WTC11 (cell line): ENCODE results near the gene FSD1. TPM values are rescaled to one million over a fixed set of nuclear protein-coding genes. Genes with fewer than 3 reads are reported as not detected.
"Not testable (repeated sequence)": the region's sequence is repeated elsewhere in the genome, so short reads cannot be mapped to it uniquely, and the experiment has no call there.

Source experiments
- ATAC-seq: fragments of 200-7000 bp; cut with Tn5 transposase; 2 replicates; pipeline ENCODE4 v1.10.0; 2021; ENCODE audit warnings: mild to moderate bottlenecking, moderate library complexity
- CTCF ChIA-PET: fragments of 300-600 bp; sonication (Branson Sonifier 250); formaldehyde crosslinking; loops from one replicate; lab custom pipeline; 2021; ENCODE audit warnings: antibody characterized with exemption; lab: Charles Lee
- POLR2A ChIA-PET: fragments of 350-600 bp; sonication (Branson Sonifier 250); formaldehyde crosslinking; loops from one replicate; lab custom pipeline; 2021; ENCODE audit warnings: antibody characterized with exemption; lab: Charles Lee
- DNase-seq: peaks from one replicate; pipeline ENCODE4 v3.0.0; 2021; ENCODE audit warnings: low spot score
- H3K27ac Mint-ChIP-seq: 2 replicates; pipeline ENCODE4 v1.8.0; 2021; ENCODE audit warnings: mixed read lengths
- H3K27me3 Mint-ChIP-seq: 2 replicates; pipeline ENCODE4 v1.8.0; 2021; ENCODE audit warnings: low read depth, mild to moderate bottlenecking, moderate library complexity, mixed read lengths
- H3K36me3 Mint-ChIP-seq: 2 replicates; pipeline ENCODE4 v1.8.0; 2021; ENCODE audit warnings: mixed read lengths
- H3K4me1 Mint-ChIP-seq: 2 replicates; pipeline ENCODE4 v1.8.0; 2022; ENCODE audit warnings: mixed read lengths
- H3K4me3 Mint-ChIP-seq: 2 replicates; pipeline ENCODE4 v1.8.0; 2021; ENCODE audit warnings: mild to moderate bottlenecking, moderate library complexity, mixed read lengths
- H3K9me3 Mint-ChIP-seq: 2 replicates; pipeline ENCODE4 v1.8.0; 2021; ENCODE audit warnings: mixed read lengths
- ATF1 ChIP-seq: sonication (generic); formaldehyde crosslinking; IDR thresholded peaks from 2 replicates; pipeline ENCODE4 v1.8.1; 2023; ENCODE audit warnings: mild to moderate bottlenecking, moderate library complexity, missing genetic modification reagents
- E2F5 ChIP-seq: sonication (generic); formaldehyde crosslinking; IDR thresholded peaks from 2 replicates; pipeline ENCODE4 v1.8.1; 2022; ENCODE audit warnings: mild to moderate bottlenecking, moderate library complexity, missing genetic modification reagents
- FOXJ3 ChIP-seq: sonication (generic); formaldehyde crosslinking; IDR thresholded peaks from 2 replicates; pipeline ENCODE4 v1.9.0; 2021; ENCODE audit warnings: missing genetic modification reagents, mild to moderate bottlenecking, borderline replicate concordance
- GABPB1 ChIP-seq: sonication (generic); formaldehyde crosslinking; IDR thresholded peaks from 2 replicates; pipeline ENCODE4 v1.8.1; 2023; ENCODE audit warnings: mild to moderate bottlenecking, missing genetic modification reagents
- GTF2I ChIP-seq: fragments of 250-450 bp; sonication (Bioruptor Pico); conservative IDR thresholded peaks from 2 replicates; pipeline ENCODE4 v1.4.0; 2021; ENCODE audit warnings: mild to moderate bottlenecking
- JAZF1 ChIP-seq: fragments of 250-450 bp; sonication (Bioruptor Pico); IDR thresholded peaks from 2 replicates; pipeline ENCODE4 v1.9.0; 2021; ENCODE audit warnings: moderate library complexity, mild to moderate bottlenecking, inconsistent platforms
- MXD4 ChIP-seq: fragments of 250-450 bp; sonication (Bioruptor Pico); IDR thresholded peaks from 2 replicates; pipeline ENCODE4 v1.8.0; 2021; ENCODE audit warnings: mild to moderate bottlenecking, moderate library complexity, borderline replicate concordance
- OVOL2 ChIP-seq: fragments of 250-450 bp; sonication (Bioruptor Pico); IDR thresholded peaks from 2 replicates; pipeline ENCODE4 v1.9.0; 2021; ENCODE audit warnings: mild to moderate bottlenecking, borderline replicate concordance
- ZBTB21 ChIP-seq: sonication (generic); formaldehyde crosslinking; IDR thresholded peaks from 2 replicates; pipeline ENCODE4 v1.8.1; 2023; ENCODE audit warnings: mild to moderate bottlenecking, missing genetic modification reagents, borderline replicate concordance
- ZNF219 ChIP-seq: sonication (generic); formaldehyde crosslinking; IDR thresholded peaks from 2 replicates; pipeline ENCODE4 v1.8.0; 2023; ENCODE audit warnings: missing genetic modification reagents, mild to moderate bottlenecking, borderline replicate concordance
- ZNF423 ChIP-seq: fragments of 250-450 bp; sonication (Bioruptor Pico); IDR thresholded peaks from 2 replicates; pipeline ENCODE4 v2.1.2; 2022; ENCODE audit warnings: mild to moderate bottlenecking, moderate library complexity
- total RNA-seq: library from RNA; stranded (reverse); gene quantifications from 3 replicates; pipeline ENCODE4 v1.2.3, GENCODE V29; 2021
- TF ChIP-seq, protein P1 (sequence below): sonication (generic); formaldehyde crosslinking; IDR thresholded peaks from 2 replicates; pipeline ENCODE4 v1.8.0; 2022; ENCODE audit warnings: missing genetic modification reagents

FSD1 gene
- total RNA-seq, 1 experiment from 2014 or later: 61.3 TPM

DNA sequence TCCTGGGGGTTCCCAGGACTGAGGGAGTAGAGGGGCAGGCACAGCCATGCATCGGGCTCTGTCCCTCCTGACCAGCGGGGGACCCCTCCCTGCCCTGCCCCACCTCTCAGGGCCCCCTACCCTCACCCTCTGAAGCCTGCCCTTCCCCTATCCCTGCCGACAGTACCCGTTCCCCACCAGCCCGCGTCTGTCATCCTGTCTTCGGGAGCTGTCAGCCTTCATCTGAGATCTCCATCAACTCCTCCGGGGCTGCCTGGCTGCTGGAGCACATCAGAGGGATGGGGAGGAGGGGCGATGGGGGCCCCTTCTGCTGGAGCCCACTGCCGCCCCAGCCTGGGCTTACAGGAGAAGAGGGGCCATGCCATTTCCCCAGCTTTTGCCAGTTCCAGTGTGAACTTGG is 31.5 kb upstream of the FSD1 start:
- DNase-seq: no peak
- Mint-ChIP-seq H3K4me3 (no peak overlapping the region), H3K9me3 (no peaks in the 10 kb centered on the region), H3K36me3 (peaks cover 8% of the 10 kb centered on the region), H3K27me3 (peaks cover 9% of the 10 kb centered on the region), H3K27ac (no peak overlapping the region), H3K4me1 (peaks cover 3% of the 10 kb centered on the region; the same call in 1 of the 2 replicates)
- TF ChIP-seq ZNF219 (CRISPR knock-in tag) (no peak), OVOL2 (CRISPR knock-in tag) (no peak), FOXJ3 (CRISPR knock-in tag) (no peak), E2F5 (CRISPR knock-in tag) (no peak), ATF1 (no peak), ZBTB21 (CRISPR knock-in tag) (no peak)
- TF ChIP-seq, protein P1, sequence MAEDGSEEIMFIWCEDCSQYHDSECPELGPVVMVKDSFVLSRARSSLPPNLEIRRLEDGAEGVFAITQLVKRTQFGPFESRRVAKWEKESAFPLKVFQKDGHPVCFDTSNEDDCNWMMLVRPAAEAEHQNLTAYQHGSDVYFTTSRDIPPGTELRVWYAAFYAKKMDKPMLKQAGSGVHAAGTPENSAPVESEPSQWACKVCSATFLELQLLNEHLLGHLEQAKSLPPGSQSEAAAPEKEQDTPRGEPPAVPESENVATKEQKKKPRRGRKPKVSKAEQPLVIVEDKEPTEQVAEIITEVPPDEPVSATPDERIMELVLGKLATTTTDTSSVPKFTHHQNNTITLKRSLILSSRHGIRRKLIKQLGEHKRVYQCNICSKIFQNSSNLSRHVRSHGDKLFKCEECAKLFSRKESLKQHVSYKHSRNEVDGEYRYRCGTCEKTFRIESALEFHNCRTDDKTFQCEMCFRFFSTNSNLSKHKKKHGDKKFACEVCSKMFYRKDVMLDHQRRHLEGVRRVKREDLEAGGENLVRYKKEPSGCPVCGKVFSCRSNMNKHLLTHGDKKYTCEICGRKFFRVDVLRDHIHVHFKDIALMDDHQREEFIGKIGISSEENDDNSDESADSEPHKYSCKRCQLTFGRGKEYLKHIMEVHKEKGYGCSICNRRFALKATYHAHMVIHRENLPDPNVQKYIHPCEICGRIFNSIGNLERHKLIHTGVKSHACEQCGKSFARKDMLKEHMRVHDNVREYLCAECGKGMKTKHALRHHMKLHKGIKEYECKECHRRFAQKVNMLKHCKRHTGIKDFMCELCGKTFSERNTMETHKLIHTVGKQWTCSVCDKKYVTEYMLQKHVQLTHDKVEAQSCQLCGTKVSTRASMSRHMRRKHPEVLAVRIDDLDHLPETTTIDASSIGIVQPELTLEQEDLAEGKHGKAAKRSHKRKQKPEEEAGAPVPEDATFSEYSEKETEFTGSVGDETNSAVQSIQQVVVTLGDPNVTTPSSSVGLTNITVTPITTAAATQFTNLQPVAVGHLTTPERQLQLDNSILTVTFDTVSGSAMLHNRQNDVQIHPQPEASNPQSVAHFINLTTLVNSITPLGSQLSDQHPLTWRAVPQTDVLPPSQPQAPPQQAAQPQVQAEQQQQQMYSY (CRISPR knock-in tag): no peak
- ChIA-PET POLR2A (interaction anchor here (1.7 kb wide), 1 partner anchor 70 kb away, joined by 6 read pairs; no protein-coding TSS in a partner anchor), CTCF (interaction anchor here (1.2 to 2.4 kb wide), 2 partner anchors 16 to 80 kb away, joined by 3 to 7 read pairs; no protein-coding TSS in a partner anchor)
- ATAC-seq: no peak

GRCh38 chr19:4274321-4274686 is 30.1 kb upstream of the FSD1 start:
- H3K4me3 Mint-ChIP-seq, DNase-seq, H3K36me3 Mint-ChIP-seq, H3K9me3 Mint-ChIP-seq, H3K4me1 Mint-ChIP-seq, H3K27ac Mint-ChIP-seq, ATAC-seq: not testable (repeated sequence)
- peaks cover 18% of the 10 kb centered on the region for H3K27me3 Mint-ChIP-seq
- POLR2A ChIA-PET: interaction anchor here (1.7 kb wide), 1 partner anchor 68 kb away, joined by 6 read pairs; no protein-coding TSS in a partner anchor
- CTCF ChIA-PET: interaction anchor here (2.4 kb wide), 1 partner anchor 78 kb away, joined by 7 read pairs; no protein-coding TSS in a partner anchor

DNA sequence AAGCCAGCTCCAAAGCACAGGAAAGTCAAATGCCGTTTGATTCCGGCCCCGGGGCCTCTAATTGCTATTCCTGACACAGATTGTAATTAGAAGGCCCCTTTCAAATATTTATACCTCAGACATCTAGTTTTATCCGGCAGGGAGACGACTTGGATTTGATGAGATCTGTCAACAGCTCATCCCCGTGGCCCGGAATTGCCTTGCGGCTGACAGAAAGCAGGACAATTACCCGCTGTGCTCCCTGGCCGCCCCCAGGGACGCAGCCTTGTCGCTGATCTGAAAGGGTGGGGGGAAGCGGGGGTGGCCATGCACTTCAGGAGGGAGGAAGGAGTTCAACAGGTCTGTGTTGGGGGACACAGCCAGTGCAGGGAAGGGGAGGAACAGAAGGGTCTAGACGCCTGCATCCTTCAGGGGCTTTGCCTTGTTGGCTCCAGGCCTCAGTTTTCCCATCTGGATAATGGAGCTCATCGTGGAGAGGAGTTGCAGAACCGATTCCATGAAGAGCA is 27.2 kb upstream of the FSD1 start:
- peak overlapping the region; percentile 8; the same call in 1 of the 2 replicates for H3K4me3 Mint-ChIP-seq
- TF ChIP-seq GTF2I (CRISPR knock-in tag): peak; percentile 87
- no peak for TF ChIP-seq OVOL2 (CRISPR knock-in tag)
- no peaks in the 10 kb centered on the region for H3K36me3 Mint-ChIP-seq
- no peaks in the 10 kb centered on the region for H3K9me3 Mint-ChIP-seq
- ChIA-PET CTCF (interaction anchor here (0.6 to 10.5 kb wide), 5 partner anchors 9 to 227 kb away, joined by 3 to 172 read pairs (median 5); no protein-coding TSS in a partner anchor), POLR2A (interaction anchor here (0.6 to 1.2 kb wide), 2 partner anchors 16 to 66 kb away, joined by 3 to 4 read pairs; no protein-coding TSS in a partner anchor)
- no peak overlapping the region for H3K27ac Mint-ChIP-seq
- DNase-seq (no peak), ATAC-seq (no peak)
- H3K4me1 Mint-ChIP-seq: peaks cover 8% of the 10 kb centered on the region; the same call in 1 of the 2 replicates
- H3K27me3 Mint-ChIP-seq: peaks cover 45% of the 10 kb centered on the region

DNA sequence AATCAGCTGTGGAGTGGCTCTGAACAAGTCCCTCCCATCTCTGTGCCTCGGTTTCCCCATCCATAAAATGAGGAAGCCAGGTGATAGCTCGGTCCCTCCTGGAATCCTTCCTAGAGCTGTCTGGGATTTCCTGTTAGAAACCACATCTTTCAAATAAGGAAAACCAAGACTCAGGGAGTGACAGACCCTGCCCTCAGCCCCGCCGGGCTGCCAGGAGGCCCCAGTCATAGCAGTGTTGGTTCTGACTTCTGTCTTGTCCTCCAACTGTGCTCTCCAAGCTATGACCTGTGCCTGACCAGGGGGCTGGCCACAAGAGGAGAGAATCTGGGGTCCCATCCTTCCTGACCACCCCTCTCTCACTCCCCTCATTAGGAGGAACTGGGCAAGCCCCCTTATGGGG is 26.4 kb upstream of the FSD1 start:
- Mint-ChIP-seq H3K27me3 (peaks cover 51% of the 10 kb centered on the region), H3K27ac (no peak overlapping the region), H3K4me3 (peak overlapping the region; percentile 85), H3K4me1 (peaks cover 8% of the 10 kb centered on the region; the same call in 1 of the 2 replicates), H3K9me3 (no peaks in the 10 kb centered on the region), H3K36me3 (no peaks in the 10 kb centered on the region)
- TF ChIP-seq JAZF1 (CRISPR knock-in tag): no peak
- TF ChIP-seq OVOL2 (CRISPR knock-in tag): no peak
- TF ChIP-seq GABPB1: no peak
- TF ChIP-seq ZNF423: no peak
- TF ChIP-seq MXD4 (CRISPR knock-in tag): no peak
- ChIA-PET CTCF (interaction anchor here (0.7 to 10.5 kb wide), 6 partner anchors 10 to 290 kb away, joined by 3 to 172 read pairs (median 5); partner anchors contain the start of gene MPND), POLR2A (no interaction called here)
- DNase-seq (no peak), ATAC-seq (no peak)
